ENCODE measurements around the gene SNX6.
A peak's percentile ranks its signal among the peaks of the same experiment; 100 is the strongest.
"Not testable (repeated sequence)": the region's sequence is repeated elsewhere in the genome, so short reads cannot be mapped to it uniquely, and the experiment has no call there.

SNX6 gene

GRCh38 chr14:34634360-34634771, 4.4 kb upstream of the SNX6 start:
- H3K36me3 ChIP-seq (ENCODE audit: insufficient read depth, low read length), result peaks cover 12% of the 10 kb centered on the region
- not testable (repeated sequence) for H3K27me3 ChIP-seq (ENCODE audit: insufficient read depth, low read length); H3K79me2 ChIP-seq (ENCODE audit: control insufficient read depth, insufficient read depth, low read length, unreplicated experiment); H3K4me1 ChIP-seq (ENCODE audit: control insufficient read depth, insufficient read depth, low read length, unreplicated experiment); H3K4me3 ChIP-seq (ENCODE audit: low read depth, low read length); H3K27ac ChIP-seq (ENCODE audit: low read depth, low read length); H2AFZ ChIP-seq (ENCODE audit: low read length, unreplicated experiment)

GRCh38 chr14:34633742-34634141, 3.8 kb upstream of the SNX6 start:
- Histone ChIP-seq H3K79me2 (ENCODE audit: control insufficient read depth, insufficient read depth, low read length, unreplicated experiment) (peaks cover 11% of the 10 kb centered on the region), H3K27me3 (ENCODE audit: insufficient read depth, low read length) (no peaks in the 10 kb centered on the region), H3K4me3 (ENCODE audit: low read depth, low read length) (no peak overlapping the region), H3K27ac (ENCODE audit: low read depth, low read length) (no peak overlapping the region), H3K36me3 (ENCODE audit: insufficient read depth, low read length) (peaks cover 13% of the 10 kb centered on the region), H2AFZ (ENCODE audit: low read length, unreplicated experiment) (no peak overlapping the region), H3K4me1 (ENCODE audit: control insufficient read depth, insufficient read depth, low read length, unreplicated experiment) (peaks cover 5% of the 10 kb centered on the region)

- Histone ChIP-seq H3K27me3 (ENCODE audit: insufficient read depth, low read length) (no peaks in the 10 kb centered on the region), H3K36me3 (ENCODE audit: insufficient read depth, low read length) (peaks cover 17% of the 10 kb centered on the region), H2AFZ (ENCODE audit: low read length, unreplicated experiment) (no peak overlapping the region), H3K4me1 (ENCODE audit: control insufficient read depth, insufficient read depth, low read length, unreplicated experiment) (peaks cover 8% of the 10 kb centered on the region), H3K4me3 (ENCODE audit: low read depth, low read length) (no peak overlapping the region), H3K27ac (ENCODE audit: low read depth, low read length) (no peak overlapping the region), H3K79me2 (ENCODE audit: control insufficient read depth, insufficient read depth, low read length, unreplicated experiment) (peaks cover 24% of the 10 kb centered on the region)
Measured at GRCh38 chr14:34632411-34632978, 2.5 kb upstream of the SNX6 start.

- Histone ChIP-seq H3K4me3 (ENCODE audit: low read depth, low read length) (peak overlapping the region; percentile 98), H3K4me1 (ENCODE audit: control insufficient read depth, insufficient read depth, low read length, unreplicated experiment) (peaks cover 14% of the 10 kb centered on the region), H3K36me3 (ENCODE audit: insufficient read depth, low read length) (peaks cover 13% of the 10 kb centered on the region), H3K27ac (ENCODE audit: low read depth, low read length) (peak overlapping the region; percentile 78), H3K79me2 (ENCODE audit: control insufficient read depth, insufficient read depth, low read length, unreplicated experiment) (peaks cover 55% of the 10 kb centered on the region), H2AFZ (ENCODE audit: low read length, unreplicated experiment) (peak overlapping the region; percentile 99), H3K27me3 (ENCODE audit: insufficient read depth, low read length) (no peaks in the 10 kb centered on the region)
Measured at GRCh38 chr14:34629344-34629656, 648 bp downstream of the SNX6 start.

- Histone ChIP-seq H3K27me3 (ENCODE audit: insufficient read depth, low read length) (no peaks in the 10 kb centered on the region), H3K27ac (ENCODE audit: low read depth, low read length) (peak overlapping the region; percentile 22; the same call in 1 of the 2 replicates), H3K4me3 (ENCODE audit: low read depth, low read length) (peak overlapping the region; percentile 98), H3K36me3 (ENCODE audit: insufficient read depth, low read length) (peaks cover 11% of the 10 kb centered on the region), H3K79me2 (ENCODE audit: control insufficient read depth, insufficient read depth, low read length, unreplicated experiment) (peaks cover 61% of the 10 kb centered on the region), H2AFZ (ENCODE audit: low read length, unreplicated experiment) (no peak overlapping the region), H3K4me1 (ENCODE audit: control insufficient read depth, insufficient read depth, low read length, unreplicated experiment) (peaks cover 20% of the 10 kb centered on the region)
Measured at GRCh38 chr14:34628681-34629135, 1.2 kb downstream of the SNX6 start.

GRCh38 chr14:34623506-34623905, 6.4 kb downstream of the SNX6 start:
- Histone ChIP-seq H3K4me1 (ENCODE audit: control insufficient read depth, insufficient read depth, low read length, unreplicated experiment) (peaks cover 37% of the 10 kb centered on the region), H3K79me2 (ENCODE audit: control insufficient read depth, insufficient read depth, low read length, unreplicated experiment) (peaks cover 88% of the 10 kb centered on the region), H3K27ac (ENCODE audit: low read depth, low read length) (peak overlapping the region; percentile 7; the same call in 1 of the 2 replicates), H3K4me3 (ENCODE audit: low read depth, low read length) (no peak overlapping the region), H3K27me3 (ENCODE audit: insufficient read depth, low read length) (no peaks in the 10 kb centered on the region), H3K36me3 (ENCODE audit: insufficient read depth, low read length) (peaks cover 20% of the 10 kb centered on the region), H2AFZ (ENCODE audit: low read length, unreplicated experiment) (no peak overlapping the region)

GRCh38 chr14:34620839-34621238, 9.1 kb downstream of the SNX6 start:
- Histone ChIP-seq H3K36me3 (ENCODE audit: insufficient read depth, low read length) (peaks cover 31% of the 10 kb centered on the region), H3K27me3 (ENCODE audit: insufficient read depth, low read length) (no peaks in the 10 kb centered on the region), H3K4me3 (ENCODE audit: low read depth, low read length) (no peak overlapping the region), H3K4me1 (ENCODE audit: control insufficient read depth, insufficient read depth, low read length, unreplicated experiment) (peaks cover 32% of the 10 kb centered on the region), H3K79me2 (ENCODE audit: control insufficient read depth, insufficient read depth, low read length, unreplicated experiment) (peaks cover 81% of the 10 kb centered on the region), H2AFZ (ENCODE audit: low read length, unreplicated experiment) (no peak overlapping the region), H3K27ac (ENCODE audit: low read depth, low read length) (no peak overlapping the region)

- Histone ChIP-seq H3K27me3 (ENCODE audit: insufficient read depth, low read length) (no peaks in the 10 kb centered on the region), H3K4me1 (ENCODE audit: control insufficient read depth, insufficient read depth, low read length, unreplicated experiment) (peaks cover 32% of the 10 kb centered on the region), H2AFZ (ENCODE audit: low read length, unreplicated experiment) (no peak overlapping the region), H3K79me2 (ENCODE audit: control insufficient read depth, insufficient read depth, low read length, unreplicated experiment) (peaks cover 80% of the 10 kb centered on the region), H3K36me3 (ENCODE audit: insufficient read depth, low read length) (peaks cover 31% of the 10 kb centered on the region), H3K27ac (ENCODE audit: low read depth, low read length) (no peak overlapping the region), H3K4me3 (ENCODE audit: low read depth, low read length) (no peak overlapping the region)
Measured at GRCh38 chr14:34620115-34620514, 9.8 kb downstream of the SNX6 start.

- Histone ChIP-seq H3K4me3 (ENCODE audit: low read depth, low read length) (no peak overlapping the region), H3K4me1 (ENCODE audit: control insufficient read depth, insufficient read depth, low read length, unreplicated experiment) (peaks cover 32% of the 10 kb centered on the region), H3K27ac (ENCODE audit: low read depth, low read length) (no peak overlapping the region), H3K27me3 (ENCODE audit: insufficient read depth, low read length) (no peaks in the 10 kb centered on the region), H3K36me3 (ENCODE audit: insufficient read depth, low read length) (peaks cover 31% of the 10 kb centered on the region), H3K79me2 (ENCODE audit: control insufficient read depth, insufficient read depth, low read length, unreplicated experiment) (peaks cover 78% of the 10 kb centered on the region), H2AFZ (ENCODE audit: low read length, unreplicated experiment) (no peak overlapping the region)
Measured at GRCh38 chr14:34619471-34619870, 10.5 kb downstream of the SNX6 start.

- Histone ChIP-seq H3K4me1 (ENCODE audit: control insufficient read depth, insufficient read depth, low read length, unreplicated experiment) (peaks cover 9% of the 10 kb centered on the region), H2AFZ (ENCODE audit: low read length, unreplicated experiment) (no peak overlapping the region), H3K27me3 (ENCODE audit: insufficient read depth, low read length) (no peaks in the 10 kb centered on the region), H3K27ac (ENCODE audit: low read depth, low read length) (no peak overlapping the region), H3K4me3 (ENCODE audit: low read depth, low read length) (no peak overlapping the region), H3K36me3 (ENCODE audit: insufficient read depth, low read length) (peaks cover 25% of the 10 kb centered on the region), H3K79me2 (ENCODE audit: control insufficient read depth, insufficient read depth, low read length, unreplicated experiment) (peaks cover 66% of the 10 kb centered on the region)
Measured at GRCh38 chr14:34616360-34616759, 13.6 kb downstream of the SNX6 start.

- peaks cover 58% of the 10 kb centered on the region for H3K79me2 ChIP-seq (ENCODE audit: control insufficient read depth, insufficient read depth, low read length, unreplicated experiment)
- peaks cover 25% of the 10 kb centered on the region for H3K36me3 ChIP-seq (ENCODE audit: insufficient read depth, low read length)
- H3K27me3 ChIP-seq (ENCODE audit: insufficient read depth, low read length), result no peaks in the 10 kb centered on the region
- no peak overlapping the region for H3K4me3 ChIP-seq (ENCODE audit: low read depth, low read length)
- no peak overlapping the region for H3K27ac ChIP-seq (ENCODE audit: low read depth, low read length)
- no peak overlapping the region for H2AFZ ChIP-seq (ENCODE audit: low read length, unreplicated experiment)
- H3K4me1 ChIP-seq (ENCODE audit: control insufficient read depth, insufficient read depth, low read length, unreplicated experiment), result peaks cover under 1% of the 10 kb centered on the region
Measured at GRCh38 chr14:34615507-34615906, 14.4 kb downstream of the SNX6 start.
